Stomach smooth muscle (tissue), 2 donors: ENCODE results near the gene ZPBP2.

Experiments
- H3K27ac ChIP-seq: one replicate; pipeline ENCODE4 v1.7.0; 2013; ENCODE audit warnings: mild to moderate bottlenecking, low read length, inconsistent platforms
- H3K27me3 ChIP-seq, 2 donors: one replicate each; pipeline ENCODE4 v1.7.0; 2013; ENCODE audit warnings: low read length in 2 of 2; ENCODE audit not compliant: insufficient read depth in 2 of 2, control insufficient read depth in 1 of 2
- H3K36me3 ChIP-seq, 2 donors: one replicate each; pipeline ENCODE4 v1.7.0; 2013; ENCODE audit warnings: low read length in 2 of 2; ENCODE audit not compliant: control insufficient read depth in 2 of 2, insufficient read depth in 2 of 2
- H3K4me1 ChIP-seq: one replicate; pipeline ENCODE4 v1.7.0; 2013; ENCODE audit warnings: low read length; ENCODE audit not compliant: control insufficient read depth, insufficient read depth
- H3K4me3 ChIP-seq, 2 donors: one replicate each; pipeline ENCODE4 v1.7.0; 2013; ENCODE audit warnings: low read length in 2 of 2
- H3K9ac ChIP-seq, 2 donors: one replicate each; pipeline ENCODE4 v1.7.0; 2013; ENCODE audit warnings: low read length in 2 of 2, mild to moderate bottlenecking in 1 of 2
- H3K9me3 ChIP-seq, 2 donors: one replicate each; pipeline ENCODE4 v1.7.0; 2013; ENCODE audit warnings: low read length in 2 of 2; ENCODE audit not compliant: control insufficient read depth in 2 of 2
- donor health status: healthy.
- donor health status: Pancreatic carcinoma.

Gene ZPBP2, protein sequence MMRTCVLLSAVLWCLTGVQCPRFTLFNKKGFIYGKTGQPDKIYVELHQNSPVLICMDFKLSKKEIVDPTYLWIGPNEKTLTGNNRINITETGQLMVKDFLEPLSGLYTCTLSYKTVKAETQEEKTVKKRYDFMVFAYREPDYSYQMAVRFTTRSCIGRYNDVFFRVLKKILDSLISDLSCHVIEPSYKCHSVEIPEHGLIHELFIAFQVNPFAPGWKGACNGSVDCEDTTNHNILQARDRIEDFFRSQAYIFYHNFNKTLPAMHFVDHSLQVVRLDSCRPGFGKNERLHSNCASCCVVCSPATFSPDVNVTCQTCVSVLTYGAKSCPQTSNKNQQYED

DNA sequence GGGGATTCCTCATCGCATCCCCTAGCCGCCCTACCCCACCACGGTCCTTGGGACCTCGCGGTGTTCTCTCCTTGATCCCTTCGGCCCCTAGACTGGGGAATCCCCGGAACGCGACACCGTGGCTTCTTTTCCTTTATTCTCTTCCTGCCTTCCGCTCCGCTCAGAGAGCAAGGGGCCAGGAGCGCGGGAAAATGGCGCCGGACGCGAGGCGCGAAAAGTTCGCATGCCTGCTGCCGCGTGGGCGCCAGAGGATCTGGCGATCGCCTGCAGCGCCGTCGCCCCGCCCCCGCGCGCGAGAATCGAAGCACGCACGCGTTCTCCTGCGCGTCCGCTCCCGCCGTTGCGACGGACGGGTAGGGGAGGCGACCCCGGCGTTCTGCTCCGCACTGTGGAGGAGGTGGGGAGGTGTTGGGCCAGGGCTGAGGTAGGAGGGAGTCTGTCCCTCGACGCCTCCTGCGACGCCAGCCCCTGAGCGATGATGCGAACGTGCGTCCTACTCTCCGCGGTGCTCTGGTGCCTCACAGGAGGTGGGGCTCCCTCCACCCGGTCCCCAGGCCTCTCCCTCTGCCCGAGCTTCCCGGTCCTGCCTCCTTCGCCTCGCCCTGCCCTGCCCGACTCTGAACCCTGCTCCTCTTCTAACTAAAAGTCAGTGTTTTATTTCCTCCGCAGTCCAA is at the start of gene ZPBP2:
Gene ZPBP2 (plus strand): TSS at position 323 of the 674 bp plus-strand sequence. CDS start 153 bp downstream, at position 476.
- Histone ChIP-seq H3K4me1 (no peaks in the 10 kb centered on the region), H3K4me3 (no peak within 1 kb of the TSS), H3K9me3 (peaks cover 5 to 16% of the 10 kb centered on the region in 2 donors), H3K27ac (no peak within 1 kb of the TSS), H3K27me3 (peaks cover 25 to 49% of the 10 kb centered on the region in 2 donors), H3K9ac (no peak within 1 kb of the TSS), H3K36me3 (no peaks in the 10 kb centered on the region)

DNA sequence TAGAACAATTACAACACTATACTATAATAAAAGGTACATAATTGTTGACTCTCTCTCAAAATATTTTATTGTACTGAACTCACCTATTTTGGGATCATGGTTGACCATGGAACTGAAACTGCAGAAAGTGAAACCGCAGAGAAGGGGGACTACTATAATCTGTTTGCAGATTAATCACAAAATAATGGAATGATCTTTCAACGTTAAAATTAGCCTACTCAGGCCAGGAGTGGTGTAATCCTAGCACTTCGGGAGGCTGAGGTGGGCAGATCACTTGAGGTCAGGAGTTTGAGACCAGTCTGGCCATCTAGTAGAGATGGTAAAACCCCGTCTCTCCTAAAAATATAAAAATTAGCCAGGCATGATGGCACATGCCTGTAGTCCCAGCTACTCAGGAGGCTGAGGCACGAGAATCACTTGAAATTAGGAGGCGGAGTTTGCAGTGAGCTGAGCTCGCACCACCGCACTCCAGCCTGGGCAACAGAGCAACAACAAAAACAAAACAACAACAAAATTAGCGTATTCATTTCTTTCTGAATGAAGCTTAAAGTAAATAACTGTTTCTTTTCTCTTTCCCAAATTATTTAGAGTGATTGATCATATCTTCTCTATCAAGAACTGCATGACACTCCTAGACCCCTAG is 49.5 kb upstream of the ZPBP2 start:
- Histone ChIP-seq H3K4me3 (no peak overlapping the region), H3K27ac (no peak overlapping the region), H3K36me3 (no peaks in the 10 kb centered on the region), H3K9ac (no peak overlapping the region), H3K4me1 (no peaks in the 10 kb centered on the region), H3K9me3 (peaks cover 0 to 2% of the 10 kb centered on the region in 2 donors), H3K27me3 (no peaks in the 10 kb centered on the region)

DNA sequence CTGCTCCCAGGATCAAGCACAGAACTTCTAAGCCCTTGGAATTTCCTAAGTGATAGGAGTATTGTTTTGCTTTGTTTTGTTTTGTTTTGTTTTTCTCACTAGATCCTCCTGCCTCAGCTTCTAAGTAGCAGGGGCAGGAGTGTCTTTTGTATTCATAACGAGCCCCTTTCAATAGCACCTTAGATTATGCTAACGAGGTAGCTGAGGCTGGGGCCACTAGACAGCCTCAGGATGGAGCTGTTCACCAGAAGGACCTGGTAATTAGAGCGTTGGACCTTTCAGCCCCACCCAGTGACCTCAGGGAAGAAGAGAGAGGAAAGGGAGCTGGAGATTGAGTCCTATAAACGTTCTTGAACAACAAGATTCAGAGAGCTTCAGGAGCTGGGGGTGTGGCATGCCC is 47.5 kb upstream of the ZPBP2 start:
- H3K27ac ChIP-seq, result no peak overlapping the region
- H3K9ac ChIP-seq, result no peak overlapping the region
- peaks cover 0 to 3% of the 10 kb centered on the region in 2 donors for H3K27me3 ChIP-seq
- H3K4me3 ChIP-seq, result no peak overlapping the region
- peaks cover 0 to 3% of the 10 kb centered on the region in 2 donors for H3K9me3 ChIP-seq
- no peaks in the 10 kb centered on the region for H3K36me3 ChIP-seq
- no peaks in the 10 kb centered on the region for H3K4me1 ChIP-seq

DNA sequence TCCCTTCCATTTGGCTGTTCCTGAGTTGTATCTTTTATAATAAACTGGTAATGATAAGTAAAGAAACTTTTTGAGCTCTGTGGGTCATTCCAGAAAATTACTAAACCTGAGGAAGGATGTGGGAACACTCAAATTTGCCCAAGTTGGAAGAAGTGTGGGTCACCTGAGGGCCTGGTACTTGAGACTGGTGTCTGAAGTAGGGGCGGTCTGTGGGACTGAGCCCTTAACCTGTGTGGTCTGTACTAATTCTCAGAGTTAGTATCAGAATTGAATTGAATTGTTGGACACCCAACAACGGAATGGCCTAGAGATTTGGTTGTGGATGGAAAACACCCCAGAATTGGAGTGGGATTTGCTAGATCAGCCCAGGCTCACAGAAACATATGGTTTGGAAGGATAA is 47.0 kb upstream of the ZPBP2 start:
- H3K4me1 ChIP-seq, result no peaks in the 10 kb centered on the region
- H3K4me3 ChIP-seq, result no peak overlapping the region
- H3K9me3 ChIP-seq, result peaks cover 0 to 3% of the 10 kb centered on the region in 2 donors
- no peak overlapping the region for H3K9ac ChIP-seq
- H3K27ac ChIP-seq, result no peak overlapping the region
- H3K36me3 ChIP-seq, result no peaks in the 10 kb centered on the region
- peaks cover 0 to 3% of the 10 kb centered on the region in 2 donors for H3K27me3 ChIP-seq

DNA sequence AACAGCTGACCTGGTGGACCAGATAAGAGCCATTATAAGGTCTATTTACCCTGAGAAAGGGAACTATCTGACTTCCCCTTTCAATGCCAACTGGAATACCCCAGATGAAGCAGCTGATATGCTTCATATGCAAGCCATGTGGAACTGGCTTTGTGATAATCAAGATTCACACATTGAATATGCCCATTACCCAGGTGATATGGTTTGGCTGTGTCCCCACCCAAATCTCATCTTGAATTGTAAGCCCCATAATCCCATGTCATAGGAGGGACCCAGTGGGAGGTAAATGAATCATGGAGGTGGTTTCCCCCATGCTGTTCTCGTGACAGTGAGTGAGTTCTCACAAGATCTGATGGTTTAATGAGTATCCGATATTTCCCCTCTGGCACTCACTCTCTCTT is 46.0 kb upstream of the ZPBP2 start:
- Histone ChIP-seq H3K36me3 (no peaks in the 10 kb centered on the region), H3K27ac (no peak overlapping the region), H3K9me3 (peaks cover 0 to 3% of the 10 kb centered on the region in 2 donors), H3K9ac (no peak overlapping the region), H3K4me3 (no peak overlapping the region), H3K27me3 (peaks cover 0 to 3% of the 10 kb centered on the region in 2 donors), H3K4me1 (no peaks in the 10 kb centered on the region)

DNA sequence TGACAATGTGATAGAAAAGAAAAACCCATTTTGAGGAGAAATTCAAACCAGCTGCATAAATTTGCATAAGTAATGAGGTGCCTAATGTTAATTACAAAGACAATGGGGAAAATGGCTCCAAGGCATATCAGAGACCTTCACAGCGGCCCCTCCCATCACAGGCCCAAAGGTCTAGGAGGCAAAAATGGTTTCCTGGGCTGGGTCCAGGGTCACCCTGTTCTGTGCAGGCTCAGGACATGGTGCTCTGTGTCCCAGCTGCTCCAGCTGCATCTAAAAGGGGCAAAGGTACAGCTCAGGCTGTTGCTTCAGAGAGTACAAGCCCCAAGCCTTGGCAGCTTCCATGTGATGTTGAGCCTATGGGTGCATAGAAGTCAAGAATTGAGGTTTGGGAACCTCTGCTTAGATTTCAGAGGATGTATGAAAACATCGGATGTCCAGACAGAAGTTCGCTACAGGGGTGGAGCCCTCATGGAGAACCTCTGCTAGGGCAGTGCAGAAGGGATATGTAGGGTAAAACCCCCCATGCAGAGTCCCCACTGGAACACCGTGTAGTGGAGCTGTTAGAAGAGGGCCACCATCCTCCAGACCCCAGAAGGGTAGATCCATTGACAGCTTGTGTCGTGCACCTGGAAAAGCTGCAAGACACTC is 44.5 kb upstream of the ZPBP2 start:
- Histone ChIP-seq H3K9me3 (peaks cover 0 to 3% of the 10 kb centered on the region in 2 donors), H3K27ac (no peak overlapping the region), H3K4me3 (no peak overlapping the region), H3K27me3 (peaks cover 0 to 3% of the 10 kb centered on the region in 2 donors), H3K9ac (no peak overlapping the region), H3K36me3 (no peaks in the 10 kb centered on the region), H3K4me1 (no peaks in the 10 kb centered on the region)

DNA sequence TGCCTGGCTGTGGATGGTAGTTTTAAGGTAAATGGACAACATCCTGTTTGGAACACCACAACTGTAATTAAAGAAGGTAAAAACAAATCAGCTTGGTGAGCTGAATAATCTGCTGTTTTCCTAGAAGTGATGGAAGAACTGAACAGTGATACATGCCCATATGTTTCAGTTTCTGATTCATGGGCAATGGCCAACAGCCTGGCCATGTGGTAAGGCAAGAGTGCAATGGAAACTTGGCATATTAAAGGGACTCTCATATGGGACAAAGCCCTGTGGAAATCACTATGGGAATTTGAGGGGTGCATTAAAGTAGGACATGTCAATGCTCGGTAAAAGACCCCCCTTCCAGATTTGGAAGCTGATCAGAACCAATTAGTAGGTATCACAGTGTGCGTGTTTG is 41.7 kb upstream of the ZPBP2 start:
- H3K36me3 ChIP-seq, result no peaks in the 10 kb centered on the region
- H3K4me3 ChIP-seq, result no peak overlapping the region
- peaks cover 0 to 3% of the 10 kb centered on the region in 2 donors for H3K9me3 ChIP-seq
- peaks cover 0 to 3% of the 10 kb centered on the region in 2 donors for H3K27me3 ChIP-seq
- no peak overlapping the region for H3K27ac ChIP-seq
- no peak overlapping the region for H3K9ac ChIP-seq
- H3K4me1 ChIP-seq, result no peaks in the 10 kb centered on the region

DNA sequence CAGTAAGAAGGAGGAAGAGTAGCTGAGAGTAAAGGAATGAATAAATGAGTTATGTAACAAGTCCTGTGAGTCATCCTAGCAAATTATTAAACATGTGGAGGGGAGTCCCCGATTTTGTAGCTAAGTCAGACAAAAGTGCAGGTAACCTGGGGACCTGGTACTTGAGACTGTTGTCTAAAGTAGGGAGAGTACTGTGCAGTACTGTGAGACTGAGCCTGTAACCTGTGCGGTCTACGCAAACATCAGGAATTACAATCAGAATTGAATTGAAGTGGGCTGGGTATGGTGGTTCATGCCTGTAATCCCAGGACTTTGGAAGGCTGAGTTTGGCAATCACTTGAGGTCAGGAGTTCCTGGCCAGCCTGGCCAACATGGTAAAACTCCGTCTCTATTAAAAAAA is 39.6 kb upstream of the ZPBP2 start:
- Histone ChIP-seq H3K4me1 (no peaks in the 10 kb centered on the region), H3K27ac (no peak overlapping the region), H3K9me3 (peaks cover 0 to under 1% of the 10 kb centered on the region in 2 donors), H3K27me3 (peaks cover 0 to 3% of the 10 kb centered on the region in 2 donors), H3K36me3 (no peaks in the 10 kb centered on the region), H3K4me3 (no peak overlapping the region), H3K9ac (no peak overlapping the region)

DNA sequence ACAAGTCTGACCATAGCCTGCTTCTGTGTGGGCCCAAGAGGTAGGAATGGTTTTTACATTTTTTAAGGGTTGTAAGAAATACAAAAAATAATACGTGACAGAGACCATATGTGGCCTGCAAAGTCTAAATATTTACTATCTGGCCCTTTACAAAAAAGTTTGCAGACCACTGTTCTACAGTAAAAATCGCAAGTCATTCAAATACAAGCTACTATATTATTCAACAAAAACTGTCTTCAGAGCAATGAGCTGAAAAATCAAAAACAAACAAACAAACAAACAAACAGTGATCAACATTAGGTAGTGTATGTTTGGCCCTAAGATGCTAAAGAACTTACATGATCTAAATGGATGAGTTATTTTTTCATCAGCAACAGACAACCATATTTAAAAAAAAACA is 36.4 kb upstream of the ZPBP2 start:
- no peaks in the 10 kb centered on the region for H3K9me3 ChIP-seq
- no peak overlapping the region for H3K4me3 ChIP-seq
- H3K9ac ChIP-seq, result no peak overlapping the region
- H3K36me3 ChIP-seq, result no peaks in the 10 kb centered on the region
- no peak overlapping the region for H3K27ac ChIP-seq
- H3K27me3 ChIP-seq, result peaks cover 0 to 2% of the 10 kb centered on the region in 2 donors
- H3K4me1 ChIP-seq, result no peaks in the 10 kb centered on the region

DNA sequence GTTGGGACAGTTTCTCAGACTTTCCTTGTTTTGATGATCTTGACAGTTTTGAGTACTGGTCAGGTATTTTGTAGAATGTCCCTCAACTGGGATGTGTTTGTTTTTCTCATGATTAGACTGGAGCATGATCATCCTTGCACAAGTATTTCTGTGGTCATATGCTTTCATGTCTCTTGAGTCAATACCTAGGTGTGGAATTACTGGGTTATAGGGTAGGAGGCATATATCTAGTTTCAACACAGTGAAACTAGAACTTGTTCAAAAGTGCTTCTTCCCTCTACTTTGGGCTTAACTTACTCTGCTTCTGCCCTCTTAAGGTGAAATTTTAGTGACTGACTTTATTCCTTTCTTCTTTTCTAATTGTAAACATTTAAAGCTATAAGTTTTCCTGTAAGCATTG is 34.0 kb upstream of the ZPBP2 start:
- no peaks in the 10 kb centered on the region for H3K36me3 ChIP-seq
- no peak overlapping the region for H3K27ac ChIP-seq
- H3K9me3 ChIP-seq, result no peaks in the 10 kb centered on the region
- no peak overlapping the region for H3K4me3 ChIP-seq
- H3K4me1 ChIP-seq, result no peaks in the 10 kb centered on the region
- peaks cover 0 to 2% of the 10 kb centered on the region in 2 donors for H3K27me3 ChIP-seq
- no peak overlapping the region for H3K9ac ChIP-seq
